ENCODE data around the gene RAB28. TPM values are rescaled to one million over a fixed set of nuclear protein-coding genes. Genes with fewer than 3 reads are reported as not detected.

Gene RAB28
- total RNA-seq, 2 experiments from 2014 or later = 23.0 to 30.8 TPM

DNA sequence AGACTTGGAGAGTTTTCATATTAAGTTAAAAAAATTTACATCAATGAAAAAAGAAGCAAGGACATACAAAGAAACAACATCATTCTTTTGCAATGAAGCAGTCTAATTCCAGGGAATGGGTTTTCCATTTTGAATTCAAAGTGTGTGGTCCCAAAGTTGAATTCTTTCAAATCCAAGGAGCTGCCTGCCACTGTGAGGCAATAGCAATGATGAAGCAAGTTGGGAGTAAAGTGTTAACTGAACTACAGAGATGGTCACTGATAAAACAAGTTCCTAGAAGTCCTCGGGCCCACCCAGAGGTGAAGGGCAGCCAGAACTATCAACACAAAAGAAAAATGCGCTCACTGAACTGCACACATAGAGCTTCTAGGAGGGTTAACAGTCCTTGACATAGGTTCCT, 115.9 kb downstream of the RAB28 start:
- POLR2A ChIA-PET = interaction anchor here (0.7 kb wide), 1 partner anchor 472 kb away, joined by 3 read pairs; no protein-coding TSS in a partner anchor
- H2AFZ ChIP-seq (ENCODE audit: low read length) = no peak overlapping the region
- H3K79me2 ChIP-seq (ENCODE audit: insufficient read depth, low read depth, low read length) = no peaks in the 10 kb centered on the region
- intact Hi-C loops (cut with micrococcal nuclease; ENCODE audit: unreplicated experiment) = no loop called here
- H3K4me3 ChIP-seq (ENCODE audit: low read depth, low read length, poor library complexity, severe bottlenecking) = no peak overlapping the region
- no peak for DNase-seq (ENCODE audit: low spot score)
- CTCF ChIA-PET (ENCODE audit: unreplicated experiment) = no interaction called here
- BruUV-seq (replicated peaks) = no TSS peak
- H3K4me1 ChIP-seq (ENCODE audit: insufficient read depth, low read length, poor library complexity, severe bottlenecking) = no peaks in the 10 kb centered on the region
- no peak overlapping the region for H3K27ac ChIP-seq (ENCODE audit: low read depth, low read length, poor library complexity, severe bottlenecking)
- H3K9me3 ChIP-seq (ENCODE audit: low read length) = no peaks in the 10 kb centered on the region
- H3K9me2 ChIP-seq (ENCODE audit: insufficient read depth, low read length) = no peaks in the 10 kb centered on the region
- H3K4me2 ChIP-seq (ENCODE audit: low read length) = no peak overlapping the region
- no peaks in the 10 kb centered on the region for H4K20me1 ChIP-seq (ENCODE audit: insufficient read depth, low read length)
- TF ChIP-seq CTCF (conservative IDR thresholded peaks at IDR 0.05; ENCODE audit: low read length) (no peak), EZH2phosphoT487 (IDR thresholded peaks at IDR 0.05; ENCODE audit: borderline replicate concordance, low read depth, low read length) (no peak)
- H3K36me3 ChIP-seq (ENCODE audit: insufficient read depth, low read length) = no peaks in the 10 kb centered on the region

GRCh38 chr4:13367691-13368090, 116.4 kb downstream of the RAB28 start:
- Histone ChIP-seq H3K9me3 (ENCODE audit: low read length) (no peaks in the 10 kb centered on the region), H3K9me2 (ENCODE audit: insufficient read depth, low read length) (no peaks in the 10 kb centered on the region), H4K20me1 (ENCODE audit: insufficient read depth, low read length) (no peaks in the 10 kb centered on the region), H3K4me2 (ENCODE audit: low read length) (no peak overlapping the region), H3K27ac (ENCODE audit: low read depth, low read length, poor library complexity, severe bottlenecking) (no peak overlapping the region), H3K79me2 (ENCODE audit: insufficient read depth, low read depth, low read length) (no peaks in the 10 kb centered on the region), H2AFZ (ENCODE audit: low read length) (no peak overlapping the region), H3K4me3 (ENCODE audit: low read depth, low read length, poor library complexity, severe bottlenecking) (no peak overlapping the region), H3K4me1 (ENCODE audit: insufficient read depth, low read length, poor library complexity, severe bottlenecking) (no peaks in the 10 kb centered on the region), H3K36me3 (ENCODE audit: insufficient read depth, low read length) (no peaks in the 10 kb centered on the region)
- POLR2A ChIA-PET = interaction anchor here (0.7 kb wide), 1 partner anchor 309 kb away, joined by 5 read pairs; no protein-coding TSS in a partner anchor
- intact Hi-C loops (cut with micrococcal nuclease; ENCODE audit: unreplicated experiment) = no loop called here
- no TSS peak for BruUV-seq (replicated peaks)
- TF ChIP-seq CTCF (conservative IDR thresholded peaks at IDR 0.05; ENCODE audit: low read length) (no peak), EZH2phosphoT487 (IDR thresholded peaks at IDR 0.05; ENCODE audit: borderline replicate concordance, low read depth, low read length) (no peak)
- CTCF ChIA-PET (ENCODE audit: unreplicated experiment) = no interaction called here
- DNase-seq (ENCODE audit: low spot score) = no peak

DNA sequence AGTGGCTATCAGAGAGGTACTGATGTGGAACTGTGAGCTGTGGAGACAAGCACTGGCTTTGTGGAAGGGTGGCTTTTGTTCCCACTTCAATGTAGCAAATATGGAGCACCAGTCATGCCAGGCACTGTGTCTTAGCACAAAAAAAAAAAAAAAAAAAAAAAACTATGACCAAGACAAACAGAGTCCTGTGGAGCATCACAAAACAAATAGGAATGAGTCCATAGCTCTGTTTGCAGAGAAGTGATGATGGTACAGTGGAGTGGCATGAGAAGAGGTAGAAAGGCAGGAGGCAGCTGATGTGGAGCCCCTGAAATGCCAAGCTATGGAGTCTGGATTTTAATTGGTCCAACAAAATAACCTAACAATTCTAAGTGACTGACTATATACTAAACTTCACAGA, 116.9 kb downstream of the RAB28 start:
- TF ChIP-seq CTCF (conservative IDR thresholded peaks at IDR 0.05; ENCODE audit: low read length) = no peak
- no peak for TF ChIP-seq EZH2phosphoT487 (IDR thresholded peaks at IDR 0.05; ENCODE audit: borderline replicate concordance, low read depth, low read length)
- no peak overlapping the region for H2AFZ ChIP-seq (ENCODE audit: low read length)
- intact Hi-C loops (cut with micrococcal nuclease; ENCODE audit: unreplicated experiment) = no loop called here
- H3K36me3 ChIP-seq (ENCODE audit: insufficient read depth, low read length) = no peaks in the 10 kb centered on the region
- CTCF ChIA-PET (ENCODE audit: unreplicated experiment) = no interaction called here
- no peak overlapping the region for H3K4me2 ChIP-seq (ENCODE audit: low read length)
- no peaks in the 10 kb centered on the region for H4K20me1 ChIP-seq (ENCODE audit: insufficient read depth, low read length)
- POLR2A ChIA-PET = interaction anchor here (0.7 kb wide), 1 partner anchor 309 kb away, joined by 5 read pairs; no protein-coding TSS in a partner anchor
- no peaks in the 10 kb centered on the region for H3K4me1 ChIP-seq (ENCODE audit: insufficient read depth, low read length, poor library complexity, severe bottlenecking)
- DNase-seq (ENCODE audit: low spot score) = no peak
- no peaks in the 10 kb centered on the region for H3K9me2 ChIP-seq (ENCODE audit: insufficient read depth, low read length)
- H3K9me3 ChIP-seq (ENCODE audit: low read length) = no peaks in the 10 kb centered on the region
- BruUV-seq (replicated peaks) = no TSS peak
- no peak overlapping the region for H3K27ac ChIP-seq (ENCODE audit: low read depth, low read length, poor library complexity, severe bottlenecking)
- no peak overlapping the region for H3K4me3 ChIP-seq (ENCODE audit: low read depth, low read length, poor library complexity, severe bottlenecking)
- no peaks in the 10 kb centered on the region for H3K79me2 ChIP-seq (ENCODE audit: insufficient read depth, low read depth, low read length)
